GM21447 (cell line): ENCODE data around the gene MTURN.
"Not testable (repeated sequence)": the region's sequence is repeated elsewhere in the genome, so short reads cannot be mapped to it uniquely, and the experiment has no call there.

Experiments
- ATAC-seq: cut with Tn5 transposase; IDR thresholded peaks from one replicate; pipeline ENCODE4 v1.9.1; 2021; ENCODE audit not compliant: unreplicated experiment

The MTURN gene

DNA sequence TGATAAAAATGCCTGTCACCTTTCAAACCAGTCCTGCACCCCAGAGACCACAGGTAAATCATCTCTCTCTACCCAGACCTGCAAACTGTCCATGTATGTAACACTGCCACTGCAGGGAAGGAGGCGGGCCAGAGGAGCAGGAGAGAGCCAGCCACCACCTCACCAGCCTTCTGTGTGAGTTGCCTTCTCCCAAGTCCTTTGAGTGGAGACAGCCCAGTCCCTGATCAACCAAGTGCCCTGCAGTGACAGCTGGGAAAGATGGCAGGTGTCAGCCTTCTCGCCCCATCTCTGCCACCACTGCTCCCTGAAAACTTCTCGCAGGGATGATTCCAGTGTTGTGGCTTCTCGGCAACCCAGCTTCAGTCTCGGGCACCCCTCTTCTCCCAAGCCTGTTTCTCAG, 42.4 kb downstream of the MTURN start:
- no peak for ATAC-seq

DNA sequence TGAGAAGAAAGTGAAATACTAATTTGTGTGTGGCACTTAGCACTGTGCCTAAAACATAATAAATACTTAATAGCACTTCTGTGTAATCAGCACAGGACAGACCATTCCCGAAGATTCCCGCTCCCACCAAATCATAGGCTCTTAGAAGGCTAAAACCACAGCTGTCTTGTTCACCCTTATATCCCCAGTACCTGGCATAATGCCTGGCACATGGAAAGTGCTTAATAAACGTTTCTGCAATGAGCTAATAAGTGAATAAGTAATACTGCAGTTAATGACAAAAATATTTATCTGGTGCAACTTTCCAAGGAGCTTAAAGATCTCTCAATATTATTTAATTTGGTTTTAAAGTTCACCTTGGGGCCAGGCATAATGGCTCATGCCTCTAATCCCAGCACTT, 43.2 kb downstream of the MTURN start:
- ATAC-seq: no peak

DNA sequence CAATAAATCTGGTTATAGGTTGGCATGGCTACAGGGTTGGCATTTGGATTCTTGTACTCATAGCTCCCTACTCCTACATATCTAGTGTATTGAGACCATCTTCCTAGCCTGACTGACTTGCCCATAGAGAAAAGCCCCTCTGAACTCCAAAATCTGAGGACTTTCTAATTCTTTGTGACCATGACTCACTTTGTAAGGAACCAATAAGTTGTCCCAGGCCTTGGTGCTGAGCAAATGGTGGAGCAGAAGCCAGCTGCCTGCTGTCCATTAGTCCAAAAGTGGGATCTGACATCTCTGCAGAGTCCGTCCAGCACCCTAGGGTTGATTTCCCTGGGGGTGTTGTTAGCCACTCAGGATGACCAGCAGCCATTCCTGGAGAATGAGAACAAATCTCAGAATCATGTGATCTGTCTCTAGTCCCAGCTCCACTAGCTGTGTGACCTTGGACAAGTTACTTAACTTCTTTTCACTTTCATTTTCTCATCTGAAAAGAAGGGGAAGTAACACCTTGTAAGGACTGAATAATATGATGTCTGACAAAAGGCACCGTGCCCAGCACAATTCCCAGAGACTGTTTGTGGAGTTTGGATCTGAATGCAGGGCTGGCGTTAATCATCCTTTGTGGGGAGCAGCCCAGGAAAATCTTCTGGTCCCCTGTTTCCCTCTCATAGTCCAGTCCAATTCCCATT, 44.1 kb downstream of the MTURN start:
- ATAC-seq: peak; percentile 93

DNA sequence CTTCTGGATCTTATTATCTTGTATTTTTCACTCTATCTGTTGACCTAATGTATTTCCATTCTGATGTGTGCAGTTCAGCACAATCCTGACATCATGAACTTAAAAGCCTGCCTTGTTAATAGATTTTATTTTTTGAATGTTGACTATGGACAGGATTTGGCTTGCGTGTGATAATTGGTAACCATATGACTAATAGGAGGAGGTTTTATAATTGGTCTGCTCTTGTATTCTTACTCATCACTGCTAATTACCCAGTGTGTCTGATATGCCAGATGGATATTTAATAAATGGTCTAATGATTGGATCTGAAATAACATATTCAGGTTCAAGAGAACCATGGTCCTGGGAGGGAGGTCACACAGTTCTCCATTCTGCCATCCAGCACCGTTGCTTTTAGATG, 45.9 kb downstream of the MTURN start:
- ATAC-seq: no peak

DNA sequence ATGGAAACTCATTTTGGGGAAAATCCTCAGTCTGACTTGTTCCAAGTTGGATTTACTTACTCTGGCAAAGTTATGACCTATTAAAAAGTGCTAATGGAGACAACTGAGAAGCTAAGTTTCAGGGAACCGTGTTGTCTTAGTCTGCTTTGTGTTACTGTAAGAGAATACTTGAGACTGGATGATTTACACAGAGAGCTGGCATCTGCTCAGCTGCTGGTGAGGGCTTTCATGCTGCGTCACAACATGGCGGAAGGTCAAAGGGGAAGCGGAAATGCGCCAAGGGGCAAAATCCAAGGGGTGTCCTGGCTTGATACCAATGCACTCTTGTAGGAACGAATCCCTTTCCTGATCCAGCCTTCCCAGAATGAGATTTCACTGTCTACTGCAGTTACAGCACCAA, 46.4 kb downstream of the MTURN start:
- no peak for ATAC-seq

DNA sequence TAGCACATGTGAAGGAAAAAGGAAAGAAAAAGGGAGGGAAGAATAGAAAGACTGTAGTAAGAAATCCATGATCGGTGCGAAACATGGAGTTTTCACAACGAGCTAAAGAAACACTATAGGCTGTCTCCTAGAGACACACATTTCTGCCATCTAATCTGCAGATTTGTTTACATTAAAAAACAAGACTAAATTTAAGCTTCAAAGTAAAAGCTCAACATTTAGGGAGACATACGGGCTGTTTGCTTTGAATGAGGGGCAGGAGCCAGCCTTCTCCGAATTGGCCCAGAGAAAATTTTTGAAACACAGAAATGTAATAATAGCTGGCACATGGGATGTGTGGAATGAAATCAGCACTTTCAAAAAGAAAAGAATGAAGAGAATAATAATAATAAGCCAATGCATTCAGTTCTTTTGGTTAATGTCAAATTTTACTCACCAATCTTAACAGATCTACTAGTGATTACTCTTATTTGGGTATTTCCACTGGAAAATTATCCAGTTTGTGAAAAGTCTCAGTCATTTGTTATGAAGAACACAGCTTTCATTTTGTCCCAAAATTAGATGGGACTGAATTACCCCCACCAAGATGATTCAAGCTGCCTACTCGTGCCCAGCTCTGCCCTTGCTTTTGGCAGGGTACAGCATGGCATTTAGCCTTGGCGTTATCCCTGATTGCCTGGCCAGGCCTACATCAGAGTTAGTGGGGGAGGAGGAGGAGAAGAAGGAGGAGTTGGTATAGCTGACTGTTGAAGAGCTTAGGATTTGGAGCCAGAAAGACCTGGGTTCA, 47.1 kb downstream of the MTURN start:
- no peak for ATAC-seq

DNA sequence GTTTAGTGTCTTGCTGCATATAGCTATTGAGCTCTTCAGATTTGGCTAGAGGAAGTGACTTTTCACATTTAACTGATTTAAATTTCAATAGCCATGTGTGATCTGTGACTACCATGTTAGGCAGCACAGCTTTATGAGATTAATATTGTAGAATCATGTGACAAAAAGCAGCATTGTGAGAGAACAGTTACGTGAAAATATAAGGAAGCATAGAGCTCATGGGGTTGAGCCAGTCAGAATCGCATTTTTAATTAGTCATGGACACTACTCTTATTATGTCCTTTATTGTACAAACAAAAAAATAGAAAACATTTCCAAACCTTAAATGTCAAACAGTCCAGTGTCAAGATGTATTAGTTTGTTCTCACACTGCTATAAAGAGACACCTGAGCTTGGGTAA, 48.0 kb downstream of the MTURN start:
- ATAC-seq: no peak

DNA sequence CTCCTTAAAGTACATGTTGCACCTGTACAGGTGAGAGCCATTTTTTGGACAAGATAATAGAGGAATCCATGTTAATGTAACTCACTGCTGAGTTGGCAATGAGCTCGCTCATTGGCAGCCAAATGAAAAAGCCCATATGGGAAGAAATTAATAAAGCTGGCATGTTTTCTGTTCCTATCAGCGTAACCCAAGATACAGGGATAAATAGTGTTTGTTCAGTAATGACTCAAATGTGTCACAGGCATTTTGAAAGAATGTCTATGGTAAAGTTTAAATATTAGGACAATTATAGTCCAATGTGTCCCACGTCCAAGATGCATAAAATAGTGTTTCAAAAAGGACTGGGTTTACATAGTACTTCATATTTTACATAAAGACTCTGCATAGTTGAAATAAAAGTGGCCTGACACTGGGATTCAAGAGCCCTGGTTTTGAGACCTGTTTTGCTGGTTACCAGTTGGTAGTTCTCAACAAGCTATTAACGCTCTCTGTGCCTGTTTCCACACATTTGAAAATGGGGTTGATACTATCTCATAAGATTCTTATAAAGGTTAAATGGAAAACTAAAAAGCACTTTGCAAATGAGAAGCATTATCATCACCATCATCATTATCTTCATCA, 49.1 kb downstream of the MTURN start:
- ATAC-seq: no peak

DNA sequence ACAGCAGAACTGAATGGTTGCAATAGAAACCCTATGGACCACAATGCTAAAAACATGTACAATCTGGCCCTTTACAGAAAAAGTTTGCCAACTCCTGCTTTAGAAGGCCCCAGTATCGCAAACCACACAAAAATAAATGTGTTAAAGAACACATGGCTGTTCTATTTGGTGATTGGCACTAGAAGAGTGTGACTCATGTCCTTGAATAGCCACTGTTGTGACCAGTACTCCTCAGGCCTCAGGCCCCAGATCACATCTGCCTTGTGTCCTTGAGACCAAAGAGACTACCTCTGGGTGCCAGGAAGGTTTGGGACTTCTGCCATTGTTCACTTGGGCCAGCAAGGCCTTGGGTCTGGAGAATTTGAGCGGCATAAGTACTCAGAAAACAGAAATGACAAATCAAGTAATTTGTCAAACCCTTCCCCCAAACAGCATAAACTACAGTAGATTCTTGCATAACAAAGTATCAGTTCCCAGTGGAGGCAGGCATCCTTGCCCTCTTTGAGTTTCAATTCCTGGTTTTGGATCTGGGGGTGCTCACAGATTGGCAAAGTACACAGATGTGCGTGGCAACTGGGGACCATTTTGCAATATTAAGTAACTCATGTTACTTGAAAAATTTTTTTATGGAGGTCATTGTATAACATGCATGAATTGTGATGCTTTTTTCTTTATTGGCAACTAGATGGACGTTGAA, 50.2 kb downstream of the MTURN start:
- ATAC-seq: no peak

DNA sequence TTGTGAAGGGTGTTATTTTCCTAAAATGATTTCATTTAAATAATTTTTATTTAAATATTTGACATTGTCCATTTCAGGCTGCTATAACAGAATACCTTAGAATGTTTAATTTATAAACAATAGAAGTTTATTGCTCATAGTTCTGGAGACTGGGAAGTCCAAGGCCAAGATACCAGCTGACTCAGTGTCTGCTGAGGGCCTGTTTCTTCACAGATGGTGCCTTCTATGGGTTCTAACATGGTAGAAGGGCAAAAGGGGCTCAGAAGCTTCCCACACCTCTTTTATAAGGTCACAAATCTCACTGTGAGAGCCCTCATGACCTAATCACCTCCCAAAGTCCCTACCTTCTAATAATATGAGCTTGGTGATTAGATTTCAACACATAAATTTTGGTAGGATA, 50.7 kb downstream of the MTURN start:
- ATAC-seq: no peak

DNA sequence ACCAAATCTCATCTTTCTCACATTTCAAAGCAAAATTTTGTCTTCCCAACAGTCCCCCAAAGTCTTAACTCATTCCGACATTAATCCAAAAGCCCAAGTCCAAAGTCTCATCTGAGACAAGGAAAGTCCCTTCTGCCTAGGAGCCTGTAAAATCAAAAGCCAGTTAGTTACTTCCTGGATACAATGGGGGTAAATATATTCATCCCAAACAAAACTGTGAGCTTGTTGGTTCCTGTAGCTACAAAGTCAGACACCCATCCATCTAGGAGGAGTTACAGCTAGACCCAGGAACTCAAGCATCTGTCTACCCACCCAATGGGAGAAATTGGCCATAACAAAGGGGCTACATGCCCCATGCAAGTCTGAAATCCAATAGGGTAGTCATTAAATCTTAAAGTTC, 51.9 kb downstream of the MTURN start:
- no peak for ATAC-seq

DNA sequence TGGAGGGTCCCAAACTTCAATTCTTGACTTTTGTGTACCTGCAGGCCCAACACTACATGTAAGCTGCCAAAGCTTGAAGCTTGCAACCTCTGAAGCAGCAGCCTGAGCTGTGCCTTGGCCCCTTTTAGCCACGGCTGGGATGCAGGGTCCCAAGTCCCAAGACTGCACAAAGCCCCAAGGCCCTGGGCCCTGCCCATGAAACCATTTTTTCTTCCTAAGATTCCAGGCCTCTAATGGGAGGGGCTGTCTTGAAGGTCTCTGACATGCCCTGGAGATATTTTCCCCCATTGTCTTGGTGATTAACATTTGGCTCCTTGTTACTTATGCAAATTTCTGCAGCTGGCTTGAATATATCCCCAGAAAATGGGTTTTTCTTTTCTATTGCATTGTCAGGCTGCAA, 52.7 kb downstream of the MTURN start:
- ATAC-seq: no peak

DNA sequence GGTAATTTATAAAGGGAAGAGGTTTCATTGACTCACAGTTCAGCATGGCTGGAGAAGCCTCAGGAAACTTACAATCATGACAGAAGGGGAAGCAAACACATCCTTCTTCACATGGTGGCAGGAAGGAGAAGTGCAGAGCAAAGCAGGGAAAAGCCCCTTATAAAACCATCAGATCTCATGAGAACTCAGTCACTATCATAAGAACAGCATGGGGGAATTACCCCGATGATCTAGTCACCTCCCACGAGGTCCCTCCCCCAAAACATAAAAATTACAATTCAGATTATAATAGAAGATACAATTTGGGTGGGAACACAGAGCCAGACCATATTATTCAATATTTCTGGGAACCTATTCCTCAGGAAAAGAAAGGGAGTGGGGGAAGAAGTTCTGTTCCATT, 53.6 kb downstream of the MTURN start:
- ATAC-seq: not testable (repeated sequence)

DNA sequence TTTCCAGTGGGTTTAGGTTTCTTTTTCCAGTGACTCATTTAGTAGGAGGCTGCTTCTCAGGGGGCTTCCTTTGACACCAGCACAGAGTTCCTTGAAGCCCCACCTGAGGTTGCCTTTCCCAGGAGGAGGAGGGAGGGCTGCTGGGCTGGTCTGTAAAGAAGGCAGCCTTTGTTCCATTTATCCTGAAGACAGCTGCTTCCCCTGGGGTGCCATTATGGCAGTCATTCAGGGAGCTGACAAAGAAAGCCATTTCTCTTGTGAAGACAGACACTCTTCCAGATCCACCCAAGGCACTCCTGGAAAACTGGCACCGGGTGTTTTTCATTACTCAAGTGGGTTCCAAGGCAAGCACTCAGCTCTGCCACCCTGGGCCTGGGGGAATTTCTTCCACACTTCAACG, 54.0 kb downstream of the MTURN start:
- no peak for ATAC-seq

DNA sequence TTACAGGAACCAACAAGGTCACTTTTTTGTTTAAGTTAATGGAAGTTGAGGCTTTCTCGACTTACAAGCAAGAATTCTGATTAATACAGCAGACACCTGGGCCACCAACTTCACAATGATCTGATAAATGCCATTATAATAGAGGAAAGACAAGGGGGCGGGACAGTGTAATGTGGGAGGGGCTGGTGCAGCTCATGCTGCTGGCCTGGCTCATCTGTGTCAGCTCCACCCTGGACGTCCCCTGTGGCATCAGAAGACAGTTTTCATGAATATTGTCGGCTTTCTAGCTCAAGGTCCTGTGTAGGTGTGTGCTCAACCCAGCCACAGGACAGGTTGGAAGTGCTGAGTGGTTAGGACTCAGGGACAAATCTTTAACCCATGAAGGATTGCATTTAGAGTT, 57.0 kb downstream of the MTURN start:
- ATAC-seq: no peak

DNA sequence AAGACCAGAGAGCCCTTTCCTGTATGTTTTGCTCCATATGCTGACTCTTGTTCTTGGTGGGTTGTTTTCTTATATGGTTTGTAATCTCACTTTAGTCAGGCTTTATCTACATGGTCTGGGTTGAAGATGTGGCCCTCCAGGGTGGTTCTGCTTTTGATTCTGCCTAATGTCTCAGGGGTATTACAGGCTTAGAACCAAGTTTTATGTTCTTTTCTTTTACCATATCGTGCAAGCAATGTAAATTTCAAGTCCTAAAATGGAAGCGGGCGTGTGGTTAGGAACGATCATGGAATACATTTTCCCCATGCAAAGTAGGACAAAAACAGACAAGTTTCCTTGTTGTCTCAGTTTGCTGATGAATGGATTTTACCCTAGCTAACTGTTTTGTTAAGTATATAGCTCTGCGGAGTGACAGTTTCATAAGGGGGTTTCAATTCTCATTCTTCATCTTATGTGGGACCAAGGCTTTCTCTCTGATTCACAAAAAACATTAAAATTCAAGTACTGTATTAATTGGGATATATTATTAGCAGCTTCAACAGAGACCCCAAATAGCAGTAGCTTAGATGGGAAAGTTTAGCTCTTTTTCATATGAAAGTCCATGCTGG, 58.7 kb downstream of the MTURN start:
- ATAC-seq: no peak

DNA sequence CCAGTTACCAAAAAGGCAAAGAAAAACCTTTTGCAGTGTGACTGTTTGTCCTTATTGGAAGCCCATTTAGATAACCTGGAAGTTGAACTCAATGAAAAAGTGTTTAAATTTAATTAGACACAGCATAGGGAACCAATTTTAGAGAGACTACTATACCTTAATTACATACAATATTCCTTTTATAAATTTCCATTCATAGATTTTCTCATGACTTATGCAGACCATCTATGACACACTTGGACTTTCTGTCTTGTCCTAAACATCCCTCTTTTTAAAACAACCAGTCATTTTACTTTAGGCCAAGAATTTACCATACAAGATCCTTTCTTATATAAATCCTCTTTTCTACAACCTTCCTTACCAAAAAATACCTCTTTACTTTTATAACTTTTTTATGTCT, 61.6 kb downstream of the MTURN start:
- ATAC-seq: no peak

DNA sequence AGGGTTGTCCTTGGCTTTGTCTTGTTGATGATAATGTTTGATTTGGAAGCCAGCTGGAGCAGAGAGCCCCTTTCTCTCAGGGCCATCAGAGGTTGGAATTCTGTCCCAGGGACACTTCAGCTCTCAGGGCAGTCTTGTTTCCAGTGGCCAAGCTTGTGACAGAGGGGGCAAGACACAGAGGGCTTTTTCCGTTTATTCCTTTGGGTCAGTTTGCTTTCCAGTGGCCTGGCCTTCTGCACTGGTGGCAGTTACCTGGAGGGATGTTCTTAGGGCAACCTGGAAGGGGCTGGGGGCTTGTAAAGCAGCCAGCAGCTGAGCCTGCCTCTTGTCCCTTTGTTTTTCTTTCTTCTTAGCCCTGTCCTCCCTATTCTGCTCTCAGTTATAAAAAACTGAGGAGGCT, 62.7 kb downstream of the MTURN start:
- ATAC-seq: no peak

DNA sequence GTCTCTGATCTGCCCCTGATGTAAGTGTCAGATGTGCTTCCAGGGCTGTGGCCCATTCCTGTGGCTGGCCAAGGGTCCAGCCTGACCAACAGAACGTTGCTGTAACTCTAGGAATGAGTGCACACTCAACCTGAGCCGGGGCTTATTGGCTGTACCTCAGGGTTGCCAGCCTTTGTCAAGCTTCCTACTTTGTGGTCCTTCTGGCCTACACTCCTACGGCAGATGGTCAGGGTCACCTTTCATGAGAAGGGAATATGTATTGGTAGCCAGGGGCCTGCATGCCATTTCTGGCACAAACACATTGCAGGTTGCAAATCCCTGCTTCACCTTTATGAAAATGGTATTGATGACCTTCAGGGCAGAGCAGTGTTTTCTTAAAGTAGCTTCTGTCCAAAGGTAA, 64.5 kb downstream of the MTURN start:
- ATAC-seq: no peak

DNA sequence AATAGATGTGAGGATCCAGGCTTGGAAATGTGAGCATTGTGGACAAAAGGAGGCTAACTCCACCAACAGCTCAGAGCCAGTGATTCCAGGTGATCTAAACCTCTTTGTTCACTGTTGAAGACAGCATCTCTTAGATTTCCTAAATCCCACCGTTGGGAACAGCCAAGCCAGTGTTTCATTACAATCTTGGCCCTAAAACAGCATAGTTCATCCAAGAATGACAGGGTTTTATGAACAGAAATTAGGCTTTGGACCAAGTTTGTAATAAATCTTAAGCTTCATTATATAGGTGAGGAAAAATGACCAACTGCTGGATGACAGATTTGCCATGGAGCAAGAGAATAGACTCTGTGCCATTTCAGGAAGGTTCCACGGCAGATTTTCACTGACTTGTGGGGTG, 65.8 kb downstream of the MTURN start:
- ATAC-seq: no peak

DNA sequence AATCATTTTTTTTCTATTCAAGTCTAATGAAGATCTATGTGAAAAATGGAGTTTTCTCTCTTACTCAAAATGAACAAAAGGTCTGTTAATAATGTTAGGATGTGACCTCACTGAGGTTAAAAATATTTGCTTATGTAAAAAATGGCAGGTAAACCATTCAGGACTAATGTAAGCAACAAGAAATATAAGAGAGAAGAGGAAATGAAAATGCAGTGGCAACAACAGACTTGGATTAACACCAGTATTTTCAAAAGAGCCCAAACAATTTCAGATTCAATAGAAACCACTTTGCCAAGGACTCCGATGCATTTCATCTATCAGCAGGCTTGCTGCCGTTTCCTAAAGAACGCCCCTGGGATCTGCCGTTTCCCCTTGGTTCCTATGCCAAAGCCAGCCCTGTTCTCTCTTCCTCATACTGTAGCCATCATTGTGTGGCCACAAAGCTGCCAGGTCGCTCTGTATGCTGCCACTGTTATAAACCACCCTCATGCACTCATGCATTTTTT, 66.4 kb downstream of the MTURN start:
- ATAC-seq: peak; percentile 89
